K562 (cell line): ENCODE measurements around the gene VAC14. TPM values are rescaled to one million over a fixed set of nuclear protein-coding genes. Genes with fewer than 3 reads are reported as not detected.

Experiments used
- ATAC-seq: fragments of 200-7000 bp; cut with Tn5 transposase; 3 replicates; pipeline ENCODE4 v1.9.1; 2020; ENCODE audit warnings: moderate library complexity
- BruUV-seq: library from RNA; stranded (reverse); fragments of 400-500 nt; replicated peaks from 2 replicates; lab custom pipeline; 2021; lab: Mats Ljungman, UMichigan
- CTCF ChIA-PET: fragments of 300-600 bp; formaldehyde crosslinking; extraction: SDS; loops from one replicate; lab custom pipeline; 2021; ENCODE audit warnings: low intra/inter-chr PET ratio; lab: Yijun Ruan, JAX
- POLR2A ChIA-PET: fragments of 300-600, 350-650 bp; sonication (Branson Sonifier 250); formaldehyde crosslinking; extraction: SDS; loops from one replicate; lab custom pipeline; 2021; ENCODE audit warnings: antibody characterized with exemption, inconsistent platforms; lab: Yijun Ruan, JAX
- DNase-seq, 4 experiments: peaks; one replicate each; pipeline versions ENCODE4 v3.0.0 to v3.0.0-alpha.2; 2011 to 2018; ENCODE audit warnings: low spot score in 3 of 4, mixed read lengths in 3 of 4; ENCODE audit errors: extremely low read depth in 1 of 4
- FAIRE-seq: peaks from 2 replicates; lab custom pipeline; 2011; peaks lifted over from hg19 to GRCh38; lab: Jason Lieb, UNC
- H2AFZ ChIP-seq: 2 replicates; pipeline ENCODE4 v1.6.0; 2011; ENCODE audit warnings: low read depth, low read length, control low read depth, inconsistent platforms
- H3K27ac ChIP-seq: fragments of 200-600 bp; 3 replicates; pipeline ENCODE4 v1.8.0; 2011; ENCODE audit warnings: low read depth, mild to moderate bottlenecking, control low read depth, inconsistent platforms, low read length, moderate library complexity, mixed read lengths; ENCODE audit errors: extremely low read depth
- H3K27me3 ChIP-seq, 2 experiments: fragments of 300-600 bp in 1 of 2; 2 replicates in 1 of 2; 3 replicates in 1 of 2; pipeline versions ENCODE4 v1.6.0 to v1.8.0; 2011; ENCODE audit warnings: inconsistent platforms in 2 of 2, low read length in 2 of 2, mild to moderate bottlenecking in 1 of 2, mixed read lengths in 1 of 2, moderate library complexity in 1 of 2; ENCODE audit not compliant: control insufficient read depth in 2 of 2, insufficient read depth in 2 of 2
- H3K36me3 ChIP-seq: fragments of 300-600 bp; 3 replicates; pipeline ENCODE4 v1.8.0; 2011; ENCODE audit warnings: mild to moderate bottlenecking, low read length, inconsistent platforms; ENCODE audit not compliant: control insufficient read depth, insufficient read depth
- H3K4me1 ChIP-seq, 2 experiments: fragments of 200-600 bp in 1 of 2; replicated peaks in 1 of 2; 2 replicates in 1 of 2; 3 replicates in 1 of 2; pipeline versions ENCODE4 v1.5.1 to v1.8.0; 2011; ENCODE audit warnings: inconsistent platforms in 2 of 2, low read length in 2 of 2, mild to moderate bottlenecking in 1 of 2, mixed read lengths in 1 of 2, moderate library complexity in 1 of 2; ENCODE audit not compliant: control insufficient read depth in 2 of 2, insufficient read depth in 2 of 2
- H3K4me2 ChIP-seq: 2 replicates; pipeline ENCODE4 v1.6.1; 2011; ENCODE audit warnings: low read length, control low read depth, inconsistent platforms, mixed read lengths; ENCODE audit not compliant: insufficient read depth
- H3K4me3 ChIP-seq: fragments of 200-600 bp; sonication (generic), shearing (Covaris generic); 2 replicates; pipeline ENCODE4 v1.5.1; 2016; ENCODE audit warnings: control low read depth, inconsistent platforms
- H3K79me2 ChIP-seq: fragments of 200-600 bp; 3 replicates; pipeline ENCODE4 v1.8.0; 2011; ENCODE audit warnings: low read length, inconsistent platforms; ENCODE audit not compliant: control insufficient read depth, insufficient read depth
- H3K9ac ChIP-seq, 2 experiments: 2 replicates each; pipeline versions ENCODE4 v1.6.0 to v1.6.1; 2011; ENCODE audit warnings: low read depth in 2 of 2, low read length in 2 of 2, control low read depth in 1 of 2, inconsistent platforms in 1 of 2, mild to moderate bottlenecking in 1 of 2, mixed read lengths in 1 of 2; ENCODE audit not compliant: insufficient read depth in 1 of 2
- H3K9me1 ChIP-seq: one replicate; pipeline ENCODE4 v1.6.0; 2011; ENCODE audit warnings: inconsistent platforms, mild to moderate bottlenecking, low read length, moderate library complexity; ENCODE audit not compliant: control insufficient read depth, insufficient read depth
- H3K9me3 ChIP-seq: replicated peaks from 2 replicates; pipeline ENCODE4 v1.5.1; 2011; ENCODE audit warnings: low read depth, low read length, inconsistent platforms; ENCODE audit not compliant: control insufficient read depth, insufficient read depth
- H4K20me1 ChIP-seq: replicated peaks from 2 replicates; pipeline ENCODE4 v1.6.1; 2011; ENCODE audit warnings: low read length, inconsistent platforms, mixed read lengths; ENCODE audit not compliant: control insufficient read depth, insufficient read depth
- FOXK1 ChIP-seq: sonication (generic); formaldehyde crosslinking; IDR thresholded peaks from 2 replicates; pipeline ENCODE4 v1.8.0; 2022; ENCODE audit warnings: missing genetic modification reagents, mild to moderate bottlenecking, borderline replicate concordance
- HDGF ChIP-seq: fragments of 450-650 bp; IDR thresholded peaks from 2 replicates; pipeline ENCODE4 v1.6.1; 2016
- HMGN3 ChIP-seq: IDR thresholded peaks from 2 replicates; pipeline ENCODE4 v1.6.1; 2011; ENCODE audit warnings: borderline replicate concordance, low read depth, mild to moderate bottlenecking, mixed read lengths, low read length; ENCODE audit not compliant: insufficient read length; ENCODE audit errors: extremely low read depth
- KAT8 ChIP-seq: fragments of 450-650 bp; IDR thresholded peaks from 2 replicates; pipeline ENCODE4 v1.6.1; 2016; ENCODE audit warnings: low read depth, mild to moderate bottlenecking
- RBM14 ChIP-seq: fragments of 200-400 bp; formaldehyde crosslinking; IDR thresholded peaks from 2 replicates; pipeline ENCODE4 v1.6.1; 2018; ENCODE audit warnings: low read depth, mild to moderate bottlenecking, low read length, moderate library complexity, borderline replicate concordance; ENCODE audit not compliant: insufficient read depth
- ZFX ChIP-seq: sonication (generic); formaldehyde crosslinking; IDR thresholded peaks from 2 replicates; pipeline ENCODE4 v1.8.0; 2022; ENCODE audit warnings: mild to moderate bottlenecking, missing genetic modification reagents, moderate library complexity
- ZNF551 ChIP-seq: fragments of 250-450 bp; sonication (Bioruptor Pico); IDR thresholded peaks from 2 replicates; pipeline ENCODE4 v1.5.0; 2021; ENCODE audit warnings: mild to moderate bottlenecking, moderate library complexity
- WGBS: fragments of 100-300 bp; shearing (Covaris generic); methylation state at CpG from one replicate; pipeline ENCODE4 v1.1.6; 2016; ENCODE audit warnings: low coverage, mixed read lengths; ENCODE audit not compliant: insufficient coverage; ENCODE audit errors: missing lambda C conversion rate; 5-methylcytosine and 5-hydroxymethylcytosine counted together
- in situ Hi-C: fragments of 300-500 bp; cut with MboI; formaldehyde crosslinking; loops from 4 replicates; pipeline ENCODE4 v1.15.0; 2018; ENCODE audit warnings: inconsistent platforms, mixed read lengths
- intact Hi-C: fragments of 100-400 bp; cut with micrococcal nuclease; formaldehyde crosslinking; loops from 2 replicates; pipeline ENCODE4 v1.14.2; 2022
- polyA plus RNA-seq, 8 experiments: library from polyadenylated mRNA; depleted of rRNA in 4 of 8; stranded (reverse) in 5 of 8; unstranded in 3 of 8; fragments of >200 nt; fragmentation: Nextera tagmentation in 2 of 8; fragmentation: Illumina TruSeq in 1 of 8; extraction: Ambion mirVana in 2 of 8; extraction: Trizol in 1 of 8; gene quantifications; 2 replicates each; pipeline versions ENCODE4 v1.2.1 to v1.2.3, GENCODE V29; 2011 to 2014; ENCODE audit warnings: inconsistent platforms in 1 of 8, missing spikeins in 1 of 8
- total RNA-seq, 7 experiments: library from RNA; depleted of rRNA in 6 of 7; stranded (reverse); fragments of >200 nt in 6 of 7; fragmentation: Illumina TruSeq in 2 of 7; extraction: Trizol in 2 of 7; gene quantifications; 2 replicates each; pipeline versions ENCODE4 v1.2.1 to v1.2.3, GENCODE V29; 2011 to 2021; ENCODE audit warnings: low replicate concordance in 1 of 7
- TF ChIP-seq, protein P1 (sequence below), 3 experiments: IDR thresholded peaks in 2 of 3; conservative IDR thresholded peaks in 1 of 3; 2 replicates each; pipeline ENCODE4 v1.5.1; 2011 to 2012; ENCODE audit warnings: low read length in 3 of 3, mild to moderate bottlenecking in 3 of 3, control low read depth in 2 of 3, improper control_type of control experiment in 1 of 3, inconsistent platforms in 1 of 3, low read depth in 1 of 3, mixed read lengths in 1 of 3, moderate library complexity in 1 of 3; ENCODE audit not compliant: insufficient read depth in 2 of 3
- TF ChIP-seq, protein P2 (sequence below): fragments of 150-350 bp; IDR thresholded peaks from 2 replicates; pipeline ENCODE4 v1.6.1; 2014; ENCODE audit warnings: low read depth, mild to moderate bottlenecking, low read length, borderline replicate concordance
- TF ChIP-seq, protein P3 (sequence below): sonication (generic); formaldehyde crosslinking; IDR thresholded peaks from 2 replicates; pipeline ENCODE4 v1.8.1; 2023; ENCODE audit warnings: mild to moderate bottlenecking, missing genetic modification reagents, moderate library complexity
- TF ChIP-seq, protein P4 (sequence below): sonication (generic); formaldehyde crosslinking; IDR thresholded peaks from 2 replicates; pipeline ENCODE4 v1.8.0; 2022; ENCODE audit warnings: missing genetic modification reagents, mild to moderate bottlenecking, moderate library complexity, borderline replicate concordance
- TF ChIP-seq, protein P5 (sequence below): fragments of 450-650 bp; IDR thresholded peaks from 2 replicates; pipeline ENCODE4 v1.6.1; 2018; ENCODE audit warnings: mild to moderate bottlenecking, low read depth; ENCODE audit not compliant: partially characterized antibody

Gene VAC14
- total and polyA plus RNA-seq, 9 of the 15 experiments (the other 6 are each of a cell fraction or from before 2014, with no cell fraction given): 1.3 to 41.6 (median 26.6) TPM

DNA sequence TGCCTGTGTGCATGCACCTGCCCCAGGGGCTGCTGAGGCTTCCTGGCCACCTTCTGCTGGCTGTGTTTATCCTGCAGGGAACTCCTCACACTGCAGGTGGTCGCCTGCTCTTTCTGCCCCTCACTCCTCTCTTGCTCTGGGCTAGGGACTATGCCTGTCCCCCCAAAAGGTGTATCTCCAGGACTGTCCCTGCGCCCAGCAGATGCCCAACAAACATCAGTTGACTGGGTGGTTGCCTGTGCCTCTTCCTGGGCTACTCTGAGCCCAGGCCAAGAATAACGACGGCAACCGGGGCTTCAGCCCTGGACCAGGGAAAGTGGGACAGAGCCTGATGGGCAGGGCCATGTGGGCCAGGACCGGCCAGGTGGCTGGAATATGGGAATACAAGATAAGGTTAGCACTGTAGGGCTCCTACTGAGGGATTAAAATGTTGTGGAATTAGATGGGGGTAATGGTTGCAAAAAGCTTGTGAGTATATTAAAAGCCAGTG lies 55.4 kb downstream of the VAC14 start:
- H3K4me3 ChIP-seq: no peak overlapping the region
- peaks cover 38% of the 10 kb centered on the region; the same call in 2 of the 3 replicates for H3K36me3 ChIP-seq
- no peaks in the 10 kb centered on the region for H3K79me2 ChIP-seq
- intact Hi-C loops: no loop called here
- in situ Hi-C loops: no loop called here
- no peaks in the 10 kb centered on the region for H3K9me1 ChIP-seq
- H4K20me1 ChIP-seq: no peaks in the 10 kb centered on the region
- no peak for DNase-seq
- BruUV-seq: no TSS peak
- 59% methylated on average over 6 of the region's 6 CpGs for WGBS
- H2AFZ ChIP-seq: no peak overlapping the region
- H3K27me3 ChIP-seq: no peaks in the 10 kb centered on the region
- peak overlapping the region; percentile 89 for H3K27ac ChIP-seq
- no peak for ATAC-seq
- FAIRE-seq: no peak
- CTCF ChIA-PET: no interaction called here
- peak overlapping the region; percentile 56 to 72; a peak in 3 of 4 replicates for H3K9ac ChIP-seq
- POLR2A ChIA-PET: interaction anchor here (0.7 kb wide), 1 partner anchor 13 kb away, joined by 3 read pairs; no protein-coding TSS in a partner anchor
- H3K4me1 ChIP-seq: peaks cover 33 to 48% of the 10 kb centered on the region in 2 experiments
- H3K4me2 ChIP-seq: no peak overlapping the region
- peaks cover 7% of the 10 kb centered on the region; the same call in 1 of the 2 replicates for H3K9me3 ChIP-seq
- no peak for TF ChIP-seq HDGF
- TF ChIP-seq, protein P1, sequence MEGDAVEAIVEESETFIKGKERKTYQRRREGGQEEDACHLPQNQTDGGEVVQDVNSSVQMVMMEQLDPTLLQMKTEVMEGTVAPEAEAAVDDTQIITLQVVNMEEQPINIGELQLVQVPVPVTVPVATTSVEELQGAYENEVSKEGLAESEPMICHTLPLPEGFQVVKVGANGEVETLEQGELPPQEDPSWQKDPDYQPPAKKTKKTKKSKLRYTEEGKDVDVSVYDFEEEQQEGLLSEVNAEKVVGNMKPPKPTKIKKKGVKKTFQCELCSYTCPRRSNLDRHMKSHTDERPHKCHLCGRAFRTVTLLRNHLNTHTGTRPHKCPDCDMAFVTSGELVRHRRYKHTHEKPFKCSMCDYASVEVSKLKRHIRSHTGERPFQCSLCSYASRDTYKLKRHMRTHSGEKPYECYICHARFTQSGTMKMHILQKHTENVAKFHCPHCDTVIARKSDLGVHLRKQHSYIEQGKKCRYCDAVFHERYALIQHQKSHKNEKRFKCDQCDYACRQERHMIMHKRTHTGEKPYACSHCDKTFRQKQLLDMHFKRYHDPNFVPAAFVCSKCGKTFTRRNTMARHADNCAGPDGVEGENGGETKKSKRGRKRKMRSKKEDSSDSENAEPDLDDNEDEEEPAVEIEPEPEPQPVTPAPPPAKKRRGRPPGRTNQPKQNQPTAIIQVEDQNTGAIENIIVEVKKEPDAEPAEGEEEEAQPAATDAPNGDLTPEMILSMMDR (IDR thresholded peaks at IDR 0.05 in 2 of 3, conservative IDR thresholded peaks at IDR 0.05 in 1 of 3; ENCODE audit: insufficient read depth in 2 of 3, low read depth in 1 of 3, low read length in 3 of 3): no peak
- no peak for TF ChIP-seq ZFX (CRISPR knock-in tag)
- TF ChIP-seq HMGN3: no peak
- TF ChIP-seq KAT8: no peak
- TF ChIP-seq FOXK1 (CRISPR knock-in tag): no peak
- TF ChIP-seq, protein P2, sequence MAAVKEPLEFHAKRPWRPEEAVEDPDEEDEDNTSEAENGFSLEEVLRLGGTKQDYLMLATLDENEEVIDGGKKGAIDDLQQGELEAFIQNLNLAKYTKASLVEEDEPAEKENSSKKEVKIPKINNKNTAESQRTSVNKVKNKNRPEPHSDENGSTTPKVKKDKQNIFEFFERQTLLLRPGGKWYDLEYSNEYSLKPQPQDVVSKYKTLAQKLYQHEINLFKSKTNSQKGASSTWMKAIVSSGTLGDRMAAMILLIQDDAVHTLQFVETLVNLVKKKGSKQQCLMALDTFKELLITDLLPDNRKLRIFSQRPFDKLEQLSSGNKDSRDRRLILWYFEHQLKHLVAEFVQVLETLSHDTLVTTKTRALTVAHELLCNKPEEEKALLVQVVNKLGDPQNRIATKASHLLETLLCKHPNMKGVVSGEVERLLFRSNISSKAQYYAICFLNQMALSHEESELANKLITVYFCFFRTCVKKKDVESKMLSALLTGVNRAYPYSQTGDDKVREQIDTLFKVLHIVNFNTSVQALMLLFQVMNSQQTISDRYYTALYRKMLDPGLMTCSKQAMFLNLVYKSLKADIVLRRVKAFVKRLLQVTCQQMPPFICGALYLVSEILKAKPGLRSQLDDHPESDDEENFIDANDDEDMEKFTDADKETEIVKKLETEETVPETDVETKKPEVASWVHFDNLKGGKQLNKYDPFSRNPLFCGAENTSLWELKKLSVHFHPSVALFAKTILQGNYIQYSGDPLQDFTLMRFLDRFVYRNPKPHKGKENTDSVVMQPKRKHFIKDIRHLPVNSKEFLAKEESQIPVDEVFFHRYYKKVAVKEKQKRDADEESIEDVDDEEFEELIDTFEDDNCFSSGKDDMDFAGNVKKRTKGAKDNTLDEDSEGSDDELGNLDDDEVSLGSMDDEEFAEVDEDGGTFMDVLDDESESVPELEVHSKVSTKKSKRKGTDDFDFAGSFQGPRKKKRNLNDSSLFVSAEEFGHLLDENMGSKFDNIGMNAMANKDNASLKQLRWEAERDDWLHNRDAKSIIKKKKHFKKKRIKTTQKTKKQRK: no peak
- TF ChIP-seq, protein P3, sequence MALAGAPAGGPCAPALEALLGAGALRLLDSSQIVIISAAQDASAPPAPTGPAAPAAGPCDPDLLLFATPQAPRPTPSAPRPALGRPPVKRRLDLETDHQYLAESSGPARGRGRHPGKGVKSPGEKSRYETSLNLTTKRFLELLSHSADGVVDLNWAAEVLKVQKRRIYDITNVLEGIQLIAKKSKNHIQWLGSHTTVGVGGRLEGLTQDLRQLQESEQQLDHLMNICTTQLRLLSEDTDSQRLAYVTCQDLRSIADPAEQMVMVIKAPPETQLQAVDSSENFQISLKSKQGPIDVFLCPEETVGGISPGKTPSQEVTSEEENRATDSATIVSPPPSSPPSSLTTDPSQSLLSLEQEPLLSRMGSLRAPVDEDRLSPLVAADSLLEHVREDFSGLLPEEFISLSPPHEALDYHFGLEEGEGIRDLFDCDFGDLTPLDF (CRISPR knock-in tag): no peak
- no peak for TF ChIP-seq RBM14
- TF ChIP-seq, protein P4, sequence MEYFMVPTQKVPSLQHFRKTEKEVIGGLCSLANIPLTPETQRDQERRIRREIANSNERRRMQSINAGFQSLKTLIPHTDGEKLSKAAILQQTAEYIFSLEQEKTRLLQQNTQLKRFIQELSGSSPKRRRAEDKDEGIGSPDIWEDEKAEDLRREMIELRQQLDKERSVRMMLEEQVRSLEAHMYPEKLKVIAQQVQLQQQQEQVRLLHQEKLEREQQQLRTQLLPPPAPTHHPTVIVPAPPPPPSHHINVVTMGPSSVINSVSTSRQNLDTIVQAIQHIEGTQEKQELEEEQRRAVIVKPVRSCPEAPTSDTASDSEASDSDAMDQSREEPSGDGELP (CRISPR knock-in tag): no peak
- no peak for TF ChIP-seq ZNF551 (CRISPR knock-in tag)
- TF ChIP-seq, protein P5, sequence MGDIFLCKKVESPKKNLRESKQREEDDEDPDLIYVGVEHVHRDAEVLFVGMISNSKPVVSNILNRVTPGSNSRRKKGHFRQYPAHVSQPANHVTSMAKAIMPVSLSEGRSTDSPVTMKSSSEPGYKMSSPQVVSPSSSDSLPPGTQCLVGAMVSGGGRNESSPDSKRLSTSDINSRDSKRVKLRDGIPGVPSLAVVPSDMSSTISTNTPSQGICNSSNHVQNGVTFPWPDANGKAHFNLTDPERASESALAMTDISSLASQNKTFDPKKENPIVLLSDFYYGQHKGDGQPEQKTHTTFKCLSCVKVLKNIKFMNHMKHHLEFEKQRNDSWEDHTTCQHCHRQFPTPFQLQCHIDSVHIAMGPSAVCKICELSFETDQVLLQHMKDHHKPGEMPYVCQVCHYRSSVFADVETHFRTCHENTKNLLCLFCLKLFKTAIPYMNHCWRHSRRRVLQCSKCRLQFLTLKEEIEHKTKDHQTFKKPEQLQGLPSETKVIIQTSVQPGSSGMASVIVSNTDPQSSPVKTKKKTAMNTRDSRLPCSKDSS: no peak
